Fibroblast of the aortic adventitia (primary cell): ENCODE data around the gene KREMEN1. TPM values are rescaled to one million over a fixed set of nuclear protein-coding genes. Genes with fewer than 3 reads are reported as not detected.

Experiments used
- DNase-seq: peaks from one replicate; pipeline ENCODE4 v3.0.0-alpha.2; 2010; ENCODE audit warnings: low read depth
- H3K4me3 ChIP-seq: 2 replicates; pipeline ENCODE4 v1.5.1; 2011; ENCODE audit warnings: low read depth, mild to moderate bottlenecking, control low read depth, low read length, moderate library complexity
- small RNA-seq: library from RNA; depleted of rRNA; stranded (forward); fragments of <200 nt; gene quantifications from one replicate; pipeline ENCODE3, GENCODE V24; 2012
- total RNA-seq: library from RNA; depleted of rRNA; stranded (reverse); fragments of >200 nt; gene quantifications from 2 replicates; pipeline ENCODE4 v1.2.3, GENCODE V29; 2012; ENCODE audit warnings: low replicate concordance
- TF ChIP-seq, protein P1 (sequence below): IDR thresholded peaks from 2 replicates; pipeline ENCODE4 v1.5.1; 2011; ENCODE audit warnings: mild to moderate bottlenecking, low read length, control low read depth, inconsistent platforms; ENCODE audit not compliant: insufficient read depth

The KREMEN1 gene
- total RNA-seq, 1 donor = 5.7 TPM

DNA sequence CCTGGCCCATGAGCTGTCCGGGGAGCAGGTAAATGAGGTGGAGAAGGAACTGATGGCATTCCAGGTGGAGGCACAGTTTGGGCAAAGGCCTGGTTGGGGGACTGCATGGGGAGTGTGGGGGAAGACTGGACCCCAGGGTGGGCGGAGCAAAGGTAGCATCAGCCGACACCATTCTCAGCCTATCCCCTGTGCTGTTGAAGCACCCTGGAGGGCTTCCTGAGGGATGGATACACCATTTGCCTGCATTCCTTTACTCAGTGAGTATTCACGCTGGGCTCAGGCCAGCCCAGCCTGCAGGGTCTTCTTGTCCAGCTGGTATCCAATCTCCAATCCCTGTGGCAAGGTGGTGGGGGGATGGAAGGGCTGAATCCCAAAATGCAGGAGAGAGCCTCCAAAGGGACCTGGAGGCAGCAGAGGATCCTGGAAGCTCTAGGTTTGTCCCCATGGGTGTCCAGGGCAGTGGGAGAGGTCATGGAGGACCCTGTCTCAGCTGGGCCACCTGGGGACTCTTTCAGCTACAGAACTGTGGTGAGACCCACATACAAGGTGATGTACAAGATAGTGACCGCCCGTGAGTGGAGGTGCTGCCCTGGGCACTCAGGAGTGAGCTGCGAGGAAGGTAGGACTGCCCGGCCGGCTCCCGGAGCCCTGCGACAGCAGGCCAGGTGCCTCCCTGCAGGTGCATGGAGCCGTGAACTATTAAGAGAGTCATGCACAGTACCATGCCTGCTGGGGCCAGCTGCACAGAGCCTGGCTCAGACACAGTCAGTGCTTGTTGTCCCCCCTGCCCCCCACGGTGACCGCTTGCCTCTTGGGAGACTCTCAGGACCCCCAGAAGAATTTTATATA is 142.4 kb downstream of the KREMEN1 start:
- H3K4me3 ChIP-seq = no peak overlapping the region
- DNase-seq = no peak
- TF ChIP-seq, protein P1, sequence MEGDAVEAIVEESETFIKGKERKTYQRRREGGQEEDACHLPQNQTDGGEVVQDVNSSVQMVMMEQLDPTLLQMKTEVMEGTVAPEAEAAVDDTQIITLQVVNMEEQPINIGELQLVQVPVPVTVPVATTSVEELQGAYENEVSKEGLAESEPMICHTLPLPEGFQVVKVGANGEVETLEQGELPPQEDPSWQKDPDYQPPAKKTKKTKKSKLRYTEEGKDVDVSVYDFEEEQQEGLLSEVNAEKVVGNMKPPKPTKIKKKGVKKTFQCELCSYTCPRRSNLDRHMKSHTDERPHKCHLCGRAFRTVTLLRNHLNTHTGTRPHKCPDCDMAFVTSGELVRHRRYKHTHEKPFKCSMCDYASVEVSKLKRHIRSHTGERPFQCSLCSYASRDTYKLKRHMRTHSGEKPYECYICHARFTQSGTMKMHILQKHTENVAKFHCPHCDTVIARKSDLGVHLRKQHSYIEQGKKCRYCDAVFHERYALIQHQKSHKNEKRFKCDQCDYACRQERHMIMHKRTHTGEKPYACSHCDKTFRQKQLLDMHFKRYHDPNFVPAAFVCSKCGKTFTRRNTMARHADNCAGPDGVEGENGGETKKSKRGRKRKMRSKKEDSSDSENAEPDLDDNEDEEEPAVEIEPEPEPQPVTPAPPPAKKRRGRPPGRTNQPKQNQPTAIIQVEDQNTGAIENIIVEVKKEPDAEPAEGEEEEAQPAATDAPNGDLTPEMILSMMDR = no peak

DNA sequence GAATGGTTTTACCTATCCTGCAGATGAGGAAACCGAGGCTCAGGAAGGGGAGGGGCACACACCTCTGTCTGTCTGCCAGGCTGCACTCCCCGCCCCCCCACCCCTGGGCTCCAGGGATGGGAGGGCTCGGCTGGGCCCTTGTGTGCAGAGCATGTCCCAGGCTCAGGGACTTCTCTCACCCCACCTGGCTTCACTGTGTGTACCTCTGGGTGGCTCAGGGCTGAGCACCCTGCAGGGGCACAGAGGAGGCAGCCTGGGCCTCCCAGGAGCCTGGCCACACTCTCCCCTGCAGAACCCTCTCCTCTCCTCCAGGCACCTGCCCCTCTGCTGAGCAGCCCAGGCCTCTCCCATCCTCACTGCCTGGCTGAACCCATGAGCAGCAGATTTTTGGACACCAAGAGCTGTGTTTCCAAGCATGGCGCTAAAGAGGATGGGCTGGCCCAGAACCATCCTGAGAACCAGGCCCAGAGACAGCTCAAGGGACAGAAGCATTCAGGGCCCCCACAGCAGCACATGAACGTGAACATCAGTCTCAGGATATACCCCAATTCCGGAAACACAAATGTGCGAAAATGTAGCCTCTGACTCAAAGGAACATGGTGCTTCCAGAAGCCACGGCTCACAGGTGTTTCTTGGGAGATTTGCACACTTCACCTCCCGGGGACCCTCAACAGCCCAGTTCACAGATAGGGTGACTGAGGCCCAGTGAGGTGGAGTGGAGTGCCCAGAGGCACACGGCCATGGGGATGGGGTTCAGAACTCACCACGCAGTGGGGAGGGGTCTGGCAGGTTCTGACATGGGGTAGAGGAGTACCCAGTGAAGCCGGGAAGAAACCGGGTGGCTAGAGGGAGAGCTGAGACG is 143.4 kb downstream of the KREMEN1 start:
- DNase-seq = no peak
- TF ChIP-seq, protein P1 = no peak
- H3K4me3 ChIP-seq = no peak overlapping the region

DNA sequence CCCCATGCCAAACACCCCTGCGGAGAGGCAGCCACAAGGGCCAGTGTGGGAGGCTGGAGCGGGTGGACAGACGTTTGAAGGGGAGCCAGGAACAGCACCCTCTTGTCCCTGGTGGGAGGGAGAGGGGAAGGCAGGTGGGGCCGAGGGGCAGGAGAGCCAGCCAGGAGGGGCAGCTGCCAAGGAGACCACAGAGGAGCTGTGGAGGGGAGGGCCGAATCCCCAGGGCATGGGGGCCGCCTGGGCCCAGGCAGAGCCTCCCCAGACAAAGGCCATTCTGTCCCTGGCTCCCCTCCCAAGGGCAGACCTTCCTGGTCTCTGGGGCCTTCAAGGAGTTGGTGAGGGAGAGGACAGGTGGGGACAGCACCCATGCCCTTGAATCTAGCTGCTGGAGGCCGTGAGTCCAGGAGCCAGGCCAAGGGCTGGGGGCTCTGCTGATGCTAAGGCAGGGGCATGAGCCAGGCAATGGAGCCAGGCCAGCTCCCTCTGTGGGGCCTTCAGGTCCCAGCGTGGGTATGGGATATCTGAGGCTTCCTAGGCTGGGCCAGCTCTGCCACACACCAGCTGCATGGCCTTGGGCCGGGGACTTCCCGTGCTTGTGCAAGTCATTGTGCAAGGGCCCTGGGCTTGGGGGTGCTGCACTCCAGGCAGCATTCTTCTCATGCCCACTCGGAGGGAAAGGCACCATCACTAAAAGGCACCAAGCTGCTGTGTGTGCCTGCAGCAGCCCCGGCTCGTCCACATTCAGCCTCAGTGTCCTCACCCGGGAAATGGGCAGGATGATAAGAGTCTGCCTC is 144.2 kb downstream of the KREMEN1 start:
- TF ChIP-seq, protein P1 = no peak
- DNase-seq = peak; percentile 43

More for the DNA sequence above, 144.2 kb downstream of the KREMEN1 start:
- H3K4me3 ChIP-seq = no peak overlapping the region

Small RNA genes within 50 kb of the gene (small RNA-seq; reads per million reads assigned to genes)
- gene RNU6-1219P = not detected
- not detected for gene RNU6-810P

Other genes with a start within 250 kb of the KREMEN1 start
- gene ZNRF3, start 189.5 kb upstream of the KREMEN1 start, total RNA-seq = 3.4 and 4.4 TPM in 2 replicates
- not detected in 2 replicates for gene C22orf31, start 11.2 kb upstream of the KREMEN1 start, total RNA-seq
- gene EMID1, start 132.9 kb downstream of the KREMEN1 start, total RNA-seq = 0.08 TPM in 1 of 2 replicates, not detected in the other
- 22.0 and 29.8 TPM in 2 replicates for gene RHBDD3, start 194.9 kb downstream of the KREMEN1 start, total RNA-seq
- 108 and 176 TPM in 2 replicates for gene EWSR1, start 195.2 kb downstream of the KREMEN1 start, total RNA-seq
- 5.0 and 15.0 TPM in 2 replicates for gene GAS2L1, start 233.6 kb downstream of the KREMEN1 start, total RNA-seq
- gene RASL10A, start 242.7 kb downstream of the KREMEN1 start, total RNA-seq = not detected in 2 replicates